PC-3 (cell line): ENCODE data around the gene USH1C.

Experiments used
- EZH2 ChIP-seq: fragments of 300-600 bp; sonication (generic); IDR thresholded peaks from one replicate; pipeline ENCODE4 v1.6.1; 2017; ENCODE audit warnings: antibody characterized with exemption, mild to moderate bottlenecking, low read length; ENCODE audit not compliant: unreplicated experiment
- EZH2phosphoT487 ChIP-seq: fragments of 300-600 bp; sonication (generic); IDR thresholded peaks from 2 replicates; pipeline ENCODE4 v1.6.1; 2018; ENCODE audit warnings: mild to moderate bottlenecking, antibody characterized with exemption, low read length, borderline replicate concordance
- TF ChIP-seq, protein P1 (sequence below): fragments of 300-600 bp; sonication (generic); conservative IDR thresholded peaks from 2 replicates; pipeline ENCODE4 v1.5.1; 2017; ENCODE audit warnings: antibody characterized with exemption, low read depth, mild to moderate bottlenecking, low read length

DNA sequence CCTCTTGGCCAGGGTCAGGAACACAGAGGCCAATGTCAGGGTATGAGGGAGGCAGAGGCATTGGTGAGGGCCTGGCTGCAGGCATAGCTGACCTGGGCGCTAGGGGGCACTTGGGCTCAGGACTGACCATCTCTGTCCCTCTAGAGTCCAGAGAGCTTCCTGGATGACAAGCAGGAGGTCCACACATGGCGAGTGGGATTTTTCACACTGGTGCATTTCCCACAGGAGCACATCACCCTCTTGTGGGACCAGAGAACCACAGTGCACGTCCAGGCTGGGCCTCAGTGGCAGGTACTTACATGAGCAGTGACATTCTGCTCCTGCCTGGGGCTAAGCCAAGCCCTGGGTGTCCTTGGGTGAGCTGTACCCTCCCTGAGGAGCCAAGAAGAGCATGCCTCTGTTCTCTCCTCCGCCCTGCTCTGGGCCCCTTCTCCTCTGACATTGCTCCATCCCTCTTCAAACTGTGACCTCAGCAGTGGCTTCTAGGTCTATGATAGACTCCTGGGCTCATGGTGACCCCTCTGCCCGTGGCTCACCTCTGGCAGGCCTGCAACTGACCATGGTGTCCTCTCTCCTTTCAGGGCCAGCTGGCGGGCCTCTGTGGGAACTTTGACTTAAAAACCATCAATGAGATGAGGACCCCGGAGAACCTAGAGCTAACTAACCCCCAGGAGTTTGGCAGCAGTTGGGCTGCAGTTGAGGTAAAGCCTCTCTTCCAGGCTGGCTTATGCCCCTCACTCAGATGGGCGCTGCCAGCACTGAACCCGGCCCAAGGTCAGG lies 49.4 kb upstream of the USH1C start:
- TF ChIP-seq, protein P1, sequence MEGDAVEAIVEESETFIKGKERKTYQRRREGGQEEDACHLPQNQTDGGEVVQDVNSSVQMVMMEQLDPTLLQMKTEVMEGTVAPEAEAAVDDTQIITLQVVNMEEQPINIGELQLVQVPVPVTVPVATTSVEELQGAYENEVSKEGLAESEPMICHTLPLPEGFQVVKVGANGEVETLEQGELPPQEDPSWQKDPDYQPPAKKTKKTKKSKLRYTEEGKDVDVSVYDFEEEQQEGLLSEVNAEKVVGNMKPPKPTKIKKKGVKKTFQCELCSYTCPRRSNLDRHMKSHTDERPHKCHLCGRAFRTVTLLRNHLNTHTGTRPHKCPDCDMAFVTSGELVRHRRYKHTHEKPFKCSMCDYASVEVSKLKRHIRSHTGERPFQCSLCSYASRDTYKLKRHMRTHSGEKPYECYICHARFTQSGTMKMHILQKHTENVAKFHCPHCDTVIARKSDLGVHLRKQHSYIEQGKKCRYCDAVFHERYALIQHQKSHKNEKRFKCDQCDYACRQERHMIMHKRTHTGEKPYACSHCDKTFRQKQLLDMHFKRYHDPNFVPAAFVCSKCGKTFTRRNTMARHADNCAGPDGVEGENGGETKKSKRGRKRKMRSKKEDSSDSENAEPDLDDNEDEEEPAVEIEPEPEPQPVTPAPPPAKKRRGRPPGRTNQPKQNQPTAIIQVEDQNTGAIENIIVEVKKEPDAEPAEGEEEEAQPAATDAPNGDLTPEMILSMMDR = 0 out of 2 replicates have a peak, but pooled peaks have one; percentile 10
- no peak for TF ChIP-seq EZH2phosphoT487
- no peak for TF ChIP-seq EZH2
